HepG2 (cell line): ENCODE data around the gene STIP1. TPM values are rescaled to one million over a fixed set of nuclear protein-coding genes. Genes with fewer than 3 reads are reported as not detected.

Source experiments
- ARNT ChIP-seq: fragments of 450-650 bp; IDR thresholded peaks from 2 replicates; pipeline ENCODE4 v1.6.1; 2017
- ATF5 ChIP-seq: sonication (generic); formaldehyde crosslinking; IDR thresholded peaks from 2 replicates; pipeline ENCODE4 v1.4.0; 2020; ENCODE audit warnings: mild to moderate bottlenecking, low read depth, missing genetic modification reagents
- GLI4 ChIP-seq: sonication (generic); formaldehyde crosslinking; IDR thresholded peaks from 2 replicates; pipeline ENCODE4 v1.5.1; 2020; ENCODE audit warnings: missing genetic modification reagents, mild to moderate bottlenecking, moderate library complexity, borderline replicate concordance
- MLX ChIP-seq: IDR thresholded peaks from 2 replicates; pipeline ENCODE4 v1.6.1; 2016
- PAX8 ChIP-seq: sonication (generic); formaldehyde crosslinking; IDR thresholded peaks from 2 replicates; pipeline ENCODE4 v1.8.0; 2022; ENCODE audit warnings: mild to moderate bottlenecking, missing genetic modification reagents, borderline replicate concordance
- PLSCR1 ChIP-seq: sonication (generic); formaldehyde crosslinking; IDR thresholded peaks from 2 replicates; pipeline ENCODE4 v1.5.0; 2020; ENCODE audit warnings: missing genetic modification reagents, mild to moderate bottlenecking, borderline replicate concordance
- RCOR2 ChIP-seq: IDR thresholded peaks from 2 replicates; pipeline ENCODE4 v1.6.1; 2016; ENCODE audit warnings: missing biosample characterization, missing genetic modification reagents
- SIN3A ChIP-seq: IDR thresholded peaks from 2 replicates; pipeline ENCODE4 v1.6.1; 2011; ENCODE audit warnings: low read depth, mild to moderate bottlenecking, control low read depth, low read length, borderline replicate concordance
- TAF1 ChIP-seq: sonication (generic); formaldehyde crosslinking; IDR thresholded peaks from 2 replicates; pipeline ENCODE4 v1.4.0; 2020; ENCODE audit warnings: missing genetic modification reagents
- ZBTB20 ChIP-seq: sonication (generic); formaldehyde crosslinking; IDR thresholded peaks from 2 replicates; pipeline ENCODE4 v1.8.1; 2023; ENCODE audit warnings: missing genetic modification reagents, low read depth, mild to moderate bottlenecking, borderline replicate concordance
- ZMAT5 ChIP-seq: sonication (generic); formaldehyde crosslinking; IDR thresholded peaks from 2 replicates; pipeline ENCODE4 v1.5.0; 2020; ENCODE audit warnings: mild to moderate bottlenecking, low read depth, missing genetic modification reagents, borderline replicate concordance
- ZNF30 ChIP-seq: sonication (generic); formaldehyde crosslinking; IDR thresholded peaks from 2 replicates; pipeline ENCODE4 v1.5.0; 2020; ENCODE audit warnings: mild to moderate bottlenecking, missing genetic modification reagents
- ZNF333 ChIP-seq: sonication (generic); formaldehyde crosslinking; IDR thresholded peaks from 2 replicates; pipeline ENCODE4 v1.4.0; 2020; ENCODE audit warnings: mild to moderate bottlenecking, missing genetic modification reagents, borderline replicate concordance
- ZNF446 ChIP-seq: sonication (generic); formaldehyde crosslinking; IDR thresholded peaks from 2 replicates; pipeline ENCODE4 v1.5.0; 2020; ENCODE audit warnings: mild to moderate bottlenecking, missing genetic modification reagents
- ZNF556 ChIP-seq: sonication (generic); formaldehyde crosslinking; IDR thresholded peaks from 2 replicates; pipeline ENCODE4 v1.4.0; 2020; ENCODE audit warnings: mild to moderate bottlenecking, missing genetic modification reagents, borderline replicate concordance
- ZNF569 ChIP-seq: sonication (generic); formaldehyde crosslinking; IDR thresholded peaks from 2 replicates; pipeline ENCODE4 v1.5.0; 2020; ENCODE audit warnings: mild to moderate bottlenecking, missing genetic modification reagents, moderate library complexity, borderline replicate concordance
- ZNF652 ChIP-seq: IDR thresholded peaks from 2 replicates; pipeline ENCODE4 v1.6.1; 2016; ENCODE audit warnings: low read depth, borderline replicate concordance
- ZNF660 ChIP-seq: sonication (generic); formaldehyde crosslinking; IDR thresholded peaks from 2 replicates; pipeline ENCODE4 v1.5.1; 2020; ENCODE audit warnings: mild to moderate bottlenecking, low read depth, missing genetic modification reagents, borderline replicate concordance
- ZNF687 ChIP-seq: sonication (generic); formaldehyde crosslinking; IDR thresholded peaks from 2 replicates; pipeline ENCODE4 v1.5.1; 2020; ENCODE audit warnings: mild to moderate bottlenecking, missing genetic modification reagents, moderate library complexity
- ZNF740 ChIP-seq: sonication (generic); formaldehyde crosslinking; IDR thresholded peaks from 2 replicates; pipeline ENCODE4 v1.4.0; 2020; ENCODE audit warnings: missing genetic modification reagents
- ZNF747 ChIP-seq: sonication (generic); formaldehyde crosslinking; IDR thresholded peaks from 2 replicates; pipeline ENCODE4 v1.8.1; 2023; ENCODE audit warnings: missing genetic modification reagents, mild to moderate bottlenecking, borderline replicate concordance
- ZSCAN12 ChIP-seq: sonication (generic); formaldehyde crosslinking; IDR thresholded peaks from 2 replicates; pipeline ENCODE4 v1.9.0; 2021; ENCODE audit warnings: mild to moderate bottlenecking, missing genetic modification reagents
- ZSCAN25 ChIP-seq: sonication (generic); formaldehyde crosslinking; IDR thresholded peaks from 2 replicates; pipeline ENCODE4 v1.8.0; 2022; ENCODE audit warnings: mild to moderate bottlenecking, missing genetic modification reagents
- polyA plus RNA-seq, 8 experiments: library from polyadenylated mRNA; depleted of rRNA in 3 of 8; stranded (reverse) in 7 of 8; unstranded in 1 of 8; fragments of >200 nt; fragmentation: Illumina TruSeq in 4 of 8; extraction: Trizol in 4 of 8; gene quantifications; 2 replicates each; pipeline versions ENCODE4 v1.2.1 to v1.2.3, GENCODE V29; 2011 to 2016; ENCODE audit warnings: low read depth in 4 of 8, missing spikeins in 1 of 8, mixed read lengths in 1 of 8; ENCODE audit not compliant: insufficient read depth in 1 of 8
- total RNA-seq, 5 experiments: library from RNA; depleted of rRNA; stranded (reverse); fragments of >200 nt; fragmentation: Illumina TruSeq; extraction: Trizol; gene quantifications; 2 replicates each; pipeline ENCODE4 v1.2.3, GENCODE V29; 2016; ENCODE audit warnings: low read depth in 1 of 5

STIP1 gene
- total and polyA plus RNA-seq, 2 of the 13 experiments (the other 11 are each of a cell fraction or from before 2014, with no cell fraction given) = 81.1 to 217 TPM

- 0 out of 2 replicates have a peak, but pooled peaks have one; percentile 44 for TF ChIP-seq PLSCR1
- no peak for TF ChIP-seq RCOR2 (CRISPR knock-in tag)
- TF ChIP-seq ZNF660 = peak; percentile 89; the same call in 1 of the 2 replicates
- TF ChIP-seq ZNF687 (CRISPR knock-in tag) = peak; percentile 100
- peak; percentile 91 for TF ChIP-seq TAF1 (CRISPR knock-in tag)
- peak; percentile 48; the same call in 1 of the 2 replicates for TF ChIP-seq MLX (CRISPR knock-in tag)
- TF ChIP-seq ZBTB20 (CRISPR knock-in tag) = peak; percentile 79; the same call in 1 of the 2 replicates
- no peak for TF ChIP-seq ARNT
- TF ChIP-seq ZNF446 (CRISPR knock-in tag) = peak; percentile 94; the same call in 1 of the 2 replicates
- TF ChIP-seq SIN3A = 0 out of 2 replicates have a peak, but pooled peaks have one; percentile 16
- no peak for TF ChIP-seq ZMAT5 (CRISPR knock-in tag)
- TF ChIP-seq ATF5 (CRISPR knock-in tag) = peak; percentile 57; the same call in 1 of the 2 replicates
- TF ChIP-seq ZNF569 (CRISPR knock-in tag) = no peak
- TF ChIP-seq ZSCAN12 (CRISPR knock-in tag) = no peak
- no peak for TF ChIP-seq ZNF740 (CRISPR knock-in tag)
- peak; percentile 87 for TF ChIP-seq ZNF556 (CRISPR knock-in tag)
- TF ChIP-seq GLI4 (CRISPR knock-in tag) = peak; percentile 99
- TF ChIP-seq ZSCAN25 (CRISPR knock-in tag) = peak; percentile 81; the same call in 1 of the 2 replicates
- TF ChIP-seq ZNF333 (CRISPR knock-in tag) = peak; percentile 94
- peak; percentile 97 for TF ChIP-seq ZNF30
- TF ChIP-seq ZNF652 (CRISPR knock-in tag) = no peak; the same call in 1 of the 2 replicates
- TF ChIP-seq PAX8 (CRISPR knock-in tag) = no peak
- peak; percentile 95 for TF ChIP-seq ZNF747 (CRISPR knock-in tag)
These were observed 737 bp upstream of the STIP1 start (continued) for GRCh38 chr11:64185175-64185692.
